Adipocyte (in vitro differentiated cells): ENCODE results near the gene GMDS.

Experiments used
- DNase-seq: peaks from one replicate; pipeline ENCODE4 v3.0.0-alpha.2; 2015; ENCODE audit warnings: low read depth
- H3K27me3 ChIP-seq: replicated peaks from 2 replicates; pipeline ENCODE4 v1.7.0; 2013; ENCODE audit warnings: mild to moderate bottlenecking, low read length, moderate library complexity; ENCODE audit not compliant: control insufficient read depth, insufficient read depth
- H3K36me3 ChIP-seq: 2 replicates; pipeline ENCODE4 v1.7.0; 2013; ENCODE audit warnings: low read length, mild to moderate bottlenecking, moderate library complexity; ENCODE audit not compliant: control insufficient read depth, insufficient read depth, severe bottlenecking
- H3K4me1 ChIP-seq: 2 replicates; pipeline ENCODE4 v1.7.0; 2013; ENCODE audit warnings: mild to moderate bottlenecking, low read length, moderate library complexity; ENCODE audit not compliant: control insufficient read depth, insufficient read depth
- H3K4me3 ChIP-seq: 2 replicates; pipeline ENCODE4 v1.7.0; 2013; ENCODE audit warnings: mild to moderate bottlenecking, low read length, moderate library complexity
- H3K9ac ChIP-seq: 2 replicates; pipeline ENCODE4 v1.7.0; 2013; ENCODE audit warnings: mild to moderate bottlenecking, low read length, moderate library complexity
- H3K9me3 ChIP-seq: 2 replicates; pipeline ENCODE4 v1.7.0; 2013; ENCODE audit warnings: mild to moderate bottlenecking, low read length, moderate library complexity; ENCODE audit not compliant: control insufficient read depth

GMDS gene

GRCh38 chr6:2085657-2086056 lies 159.7 kb downstream of the GMDS start:
- Histone ChIP-seq H3K9ac (no peak overlapping the region), H3K4me3 (no peak overlapping the region), H3K4me1 (peaks cover 4% of the 10 kb centered on the region), H3K9me3 (no peaks in the 10 kb centered on the region), H3K36me3 (no peaks in the 10 kb centered on the region), H3K27me3 (no peaks in the 10 kb centered on the region)
- no peak for DNase-seq

GRCh38 chr6:2081155-2082138 lies 164.0 kb downstream of the GMDS start:
- Histone ChIP-seq H3K4me1 (peaks cover 2% of the 10 kb centered on the region), H3K4me3 (no peak overlapping the region), H3K9me3 (no peaks in the 10 kb centered on the region), H3K9ac (no peak overlapping the region), H3K36me3 (no peaks in the 10 kb centered on the region), H3K27me3 (no peaks in the 10 kb centered on the region)
- no peak for DNase-seq

- no peak overlapping the region for H3K4me3 ChIP-seq
- no peaks in the 10 kb centered on the region for H3K27me3 ChIP-seq
- H3K4me1 ChIP-seq: no peaks in the 10 kb centered on the region
- no peaks in the 10 kb centered on the region for H3K36me3 ChIP-seq
- H3K9ac ChIP-seq: no peak overlapping the region
- DNase-seq: no peak
- no peaks in the 10 kb centered on the region for H3K9me3 ChIP-seq
Measured at GRCh38 chr6:2078888-2079287, 166.5 kb downstream of the GMDS start.

GRCh38 chr6:2077826-2078225 lies 167.6 kb downstream of the GMDS start:
- no peaks in the 10 kb centered on the region for H3K27me3 ChIP-seq
- DNase-seq: no peak
- H3K9ac ChIP-seq: no peak overlapping the region
- no peak overlapping the region for H3K4me3 ChIP-seq
- no peaks in the 10 kb centered on the region for H3K36me3 ChIP-seq
- H3K9me3 ChIP-seq: no peaks in the 10 kb centered on the region
- H3K4me1 ChIP-seq: no peaks in the 10 kb centered on the region

- H3K36me3 ChIP-seq: no peaks in the 10 kb centered on the region
- H3K9ac ChIP-seq: no peak overlapping the region
- no peak for DNase-seq
- H3K27me3 ChIP-seq: no peaks in the 10 kb centered on the region
- H3K4me3 ChIP-seq: no peak overlapping the region
- no peaks in the 10 kb centered on the region for H3K4me1 ChIP-seq
- no peaks in the 10 kb centered on the region for H3K9me3 ChIP-seq
Measured at GRCh38 chr6:2073476-2073875, 171.9 kb downstream of the GMDS start.

GRCh38 chr6:2072453-2072852 lies 173.0 kb downstream of the GMDS start:
- Histone ChIP-seq H3K36me3 (no peaks in the 10 kb centered on the region), H3K4me1 (no peaks in the 10 kb centered on the region), H3K9me3 (no peaks in the 10 kb centered on the region), H3K27me3 (no peaks in the 10 kb centered on the region), H3K9ac (no peak overlapping the region), H3K4me3 (no peak overlapping the region)
- peak; percentile 78 for DNase-seq

DNA sequence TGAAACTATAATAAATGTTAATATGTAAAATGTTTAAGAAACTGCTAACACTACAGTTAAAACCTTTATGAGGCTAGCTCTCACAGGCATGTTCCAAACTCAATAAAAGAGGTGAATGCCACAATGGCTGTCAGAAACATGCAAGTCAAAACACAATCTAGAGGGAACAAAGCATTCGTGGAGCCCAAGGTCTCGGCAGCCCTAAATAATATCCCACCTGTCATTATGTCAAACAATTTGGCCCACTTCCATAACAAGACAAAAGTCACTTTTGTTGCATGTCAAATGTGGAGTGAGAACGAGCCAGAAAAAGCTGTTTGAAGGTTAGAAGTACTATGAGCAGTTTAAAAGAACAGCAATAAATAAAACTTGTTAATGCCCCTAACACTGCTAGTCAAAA lies 181.9 kb downstream of the GMDS start:
- no peaks in the 10 kb centered on the region for H3K36me3 ChIP-seq
- DNase-seq: no peak
- no peak overlapping the region for H3K4me3 ChIP-seq
- no peaks in the 10 kb centered on the region for H3K27me3 ChIP-seq
- H3K9ac ChIP-seq: no peak overlapping the region
- no peaks in the 10 kb centered on the region for H3K9me3 ChIP-seq
- no peaks in the 10 kb centered on the region for H3K4me1 ChIP-seq

DNA sequence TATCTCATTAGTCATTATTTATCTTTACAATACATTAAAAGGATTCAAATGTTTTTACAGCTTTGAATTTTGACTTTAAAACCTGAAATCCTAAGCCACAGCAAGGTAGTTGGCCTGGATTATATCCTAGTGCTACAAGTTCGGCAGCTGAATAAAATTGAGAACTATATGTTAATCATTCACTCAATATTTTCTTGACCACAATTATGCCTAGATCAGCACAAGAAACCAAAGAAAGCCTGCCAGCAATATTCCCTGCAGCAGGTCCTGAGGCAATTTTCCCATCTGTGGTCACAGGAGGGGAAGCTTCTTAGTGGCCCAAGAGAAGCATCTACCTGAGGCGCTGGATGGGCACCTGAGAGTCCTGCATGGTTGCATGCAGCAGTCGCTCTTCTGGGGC lies 183.5 kb downstream of the GMDS start:
- H3K27me3 ChIP-seq: no peaks in the 10 kb centered on the region
- H3K4me3 ChIP-seq: no peak overlapping the region
- no peak overlapping the region for H3K9ac ChIP-seq
- H3K9me3 ChIP-seq: no peaks in the 10 kb centered on the region
- no peaks in the 10 kb centered on the region for H3K4me1 ChIP-seq
- H3K36me3 ChIP-seq: no peaks in the 10 kb centered on the region
- DNase-seq: peak; percentile 7

- Histone ChIP-seq H3K9me3 (no peaks in the 10 kb centered on the region), H3K9ac (no peak overlapping the region), H3K4me3 (no peak overlapping the region), H3K4me1 (peaks cover 4% of the 10 kb centered on the region), H3K36me3 (no peaks in the 10 kb centered on the region), H3K27me3 (no peaks in the 10 kb centered on the region)
- peak; percentile 51 for DNase-seq
Measured at GRCh38 chr6:2055911-2056310, 189.5 kb downstream of the GMDS start.

GRCh38 chr6:2055143-2055542 lies 190.3 kb downstream of the GMDS start:
- no peaks in the 10 kb centered on the region for H3K9me3 ChIP-seq

GRCh38 chr6:2054516-2055067 lies 190.8 kb downstream of the GMDS start:
- peaks cover 4% of the 10 kb centered on the region for H3K4me1 ChIP-seq
- no peaks in the 10 kb centered on the region for H3K9me3 ChIP-seq
- H3K4me3 ChIP-seq: no peak overlapping the region
- H3K27me3 ChIP-seq: no peaks in the 10 kb centered on the region
- H3K9ac ChIP-seq: no peak overlapping the region
- H3K36me3 ChIP-seq: no peaks in the 10 kb centered on the region
- DNase-seq: no peak

More at GRCh38 chr6:2055143-2055542, 190.3 kb downstream of the GMDS start:
- no peak overlapping the region for H3K4me3 ChIP-seq
- no peaks in the 10 kb centered on the region for H3K27me3 ChIP-seq
- DNase-seq: no peak
- no peak overlapping the region for H3K9ac ChIP-seq
- H3K36me3 ChIP-seq: no peaks in the 10 kb centered on the region
- peaks cover 4% of the 10 kb centered on the region for H3K4me1 ChIP-seq
